Measurements from ENCODE around the gene MAN2B2. TPM values are rescaled to one million over a fixed set of nuclear protein-coding genes. Genes with fewer than 3 reads are reported as not detected.

MAN2B2 gene
- total RNA-seq, 1 experiment from 2014 or later = 34.4 TPM

DNA sequence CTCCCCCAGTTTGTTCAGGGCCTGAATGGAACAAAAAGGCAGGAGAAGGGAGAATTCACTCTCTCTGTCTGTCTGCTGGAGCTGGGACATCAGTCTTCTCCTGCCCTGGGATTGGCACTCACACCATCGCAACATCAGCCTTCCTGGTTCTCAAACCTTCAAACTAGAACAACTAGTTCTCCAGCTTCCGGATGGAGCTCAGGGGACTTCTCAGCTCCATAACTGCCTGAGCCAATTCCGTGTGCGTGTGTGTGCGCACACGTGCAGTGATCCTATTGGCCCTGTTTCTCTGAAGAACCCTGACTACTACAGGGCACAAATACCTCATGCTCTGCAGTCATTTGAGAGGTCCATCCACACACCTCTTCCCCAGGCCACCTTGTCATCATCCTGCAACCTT lies 18.7 kb upstream of the MAN2B2 start:
- CTCF ChIA-PET = no interaction called here
- in situ Hi-C loops (cut with HindIII; ENCODE audit: low pct_unique_long_range_greater_than_20kb, low sequenced_read_pairs) = no loop called here
- TF ChIP-seq, protein P1, sequence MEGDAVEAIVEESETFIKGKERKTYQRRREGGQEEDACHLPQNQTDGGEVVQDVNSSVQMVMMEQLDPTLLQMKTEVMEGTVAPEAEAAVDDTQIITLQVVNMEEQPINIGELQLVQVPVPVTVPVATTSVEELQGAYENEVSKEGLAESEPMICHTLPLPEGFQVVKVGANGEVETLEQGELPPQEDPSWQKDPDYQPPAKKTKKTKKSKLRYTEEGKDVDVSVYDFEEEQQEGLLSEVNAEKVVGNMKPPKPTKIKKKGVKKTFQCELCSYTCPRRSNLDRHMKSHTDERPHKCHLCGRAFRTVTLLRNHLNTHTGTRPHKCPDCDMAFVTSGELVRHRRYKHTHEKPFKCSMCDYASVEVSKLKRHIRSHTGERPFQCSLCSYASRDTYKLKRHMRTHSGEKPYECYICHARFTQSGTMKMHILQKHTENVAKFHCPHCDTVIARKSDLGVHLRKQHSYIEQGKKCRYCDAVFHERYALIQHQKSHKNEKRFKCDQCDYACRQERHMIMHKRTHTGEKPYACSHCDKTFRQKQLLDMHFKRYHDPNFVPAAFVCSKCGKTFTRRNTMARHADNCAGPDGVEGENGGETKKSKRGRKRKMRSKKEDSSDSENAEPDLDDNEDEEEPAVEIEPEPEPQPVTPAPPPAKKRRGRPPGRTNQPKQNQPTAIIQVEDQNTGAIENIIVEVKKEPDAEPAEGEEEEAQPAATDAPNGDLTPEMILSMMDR (IDR thresholded peaks at IDR 0.05) = no peak
- no peak for TF ChIP-seq TCF7L2 (IDR thresholded peaks at IDR 0.05; ENCODE audit: low read depth, low read length)
- no peak for TF ChIP-seq POLR2AphosphoS5 (IDR thresholded peaks at IDR 0.05; ENCODE audit: low read depth, low read length)
- no peak for TF ChIP-seq SIN3A (IDR thresholded peaks at IDR 0.05; ENCODE audit: borderline replicate concordance, insufficient read depth, low read depth, low read length)
- TF ChIP-seq, protein P2, sequence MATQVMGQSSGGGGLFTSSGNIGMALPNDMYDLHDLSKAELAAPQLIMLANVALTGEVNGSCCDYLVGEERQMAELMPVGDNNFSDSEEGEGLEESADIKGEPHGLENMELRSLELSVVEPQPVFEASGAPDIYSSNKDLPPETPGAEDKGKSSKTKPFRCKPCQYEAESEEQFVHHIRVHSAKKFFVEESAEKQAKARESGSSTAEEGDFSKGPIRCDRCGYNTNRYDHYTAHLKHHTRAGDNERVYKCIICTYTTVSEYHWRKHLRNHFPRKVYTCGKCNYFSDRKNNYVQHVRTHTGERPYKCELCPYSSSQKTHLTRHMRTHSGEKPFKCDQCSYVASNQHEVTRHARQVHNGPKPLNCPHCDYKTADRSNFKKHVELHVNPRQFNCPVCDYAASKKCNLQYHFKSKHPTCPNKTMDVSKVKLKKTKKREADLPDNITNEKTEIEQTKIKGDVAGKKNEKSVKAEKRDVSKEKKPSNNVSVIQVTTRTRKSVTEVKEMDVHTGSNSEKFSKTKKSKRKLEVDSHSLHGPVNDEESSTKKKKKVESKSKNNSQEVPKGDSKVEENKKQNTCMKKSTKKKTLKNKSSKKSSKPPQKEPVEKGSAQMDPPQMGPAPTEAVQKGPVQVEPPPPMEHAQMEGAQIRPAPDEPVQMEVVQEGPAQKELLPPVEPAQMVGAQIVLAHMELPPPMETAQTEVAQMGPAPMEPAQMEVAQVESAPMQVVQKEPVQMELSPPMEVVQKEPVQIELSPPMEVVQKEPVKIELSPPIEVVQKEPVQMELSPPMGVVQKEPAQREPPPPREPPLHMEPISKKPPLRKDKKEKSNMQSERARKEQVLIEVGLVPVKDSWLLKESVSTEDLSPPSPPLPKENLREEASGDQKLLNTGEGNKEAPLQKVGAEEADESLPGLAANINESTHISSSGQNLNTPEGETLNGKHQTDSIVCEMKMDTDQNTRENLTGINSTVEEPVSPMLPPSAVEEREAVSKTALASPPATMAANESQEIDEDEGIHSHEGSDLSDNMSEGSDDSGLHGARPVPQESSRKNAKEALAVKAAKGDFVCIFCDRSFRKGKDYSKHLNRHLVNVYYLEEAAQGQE (IDR thresholded peaks at IDR 0.05; ENCODE audit: insufficient read depth in 1 of 2, low read depth in 2 of 2, low read length in 1 of 2) = no peak
- no TSS peak for BruUV-seq (replicated peaks)
- Histone ChIP-seq H3K9me3 (ENCODE audit: control insufficient read depth, insufficient read depth, low read depth, low read length) (no peaks in the 10 kb centered on the region), H3K4me1 (ENCODE audit: control insufficient read depth, insufficient read depth, low read length) (no peaks in the 10 kb centered on the region), H3K27ac (ENCODE audit: low read length) (no peak overlapping the region), H3K36me3 (ENCODE audit: control insufficient read depth, insufficient read depth, low read length) (no peaks in the 10 kb centered on the region), H3K27me3 (ENCODE audit: control insufficient read depth, insufficient read depth, low read length) (peaks cover 3% of the 10 kb centered on the region; the same call in 1 of the 2 replicates), H3K4me3 (ENCODE audit: low read depth in 2 of 2, low read length in 2 of 2) (no peak overlapping the region)
- DNase-seq (ENCODE audit: low read depth, low spot score) = no peak
- ATAC-seq = no peak
- POLR2A ChIA-PET = no interaction called here
- intact Hi-C loops (cut with micrococcal nuclease; ENCODE audit: unreplicated experiment) = no loop called here

DNA sequence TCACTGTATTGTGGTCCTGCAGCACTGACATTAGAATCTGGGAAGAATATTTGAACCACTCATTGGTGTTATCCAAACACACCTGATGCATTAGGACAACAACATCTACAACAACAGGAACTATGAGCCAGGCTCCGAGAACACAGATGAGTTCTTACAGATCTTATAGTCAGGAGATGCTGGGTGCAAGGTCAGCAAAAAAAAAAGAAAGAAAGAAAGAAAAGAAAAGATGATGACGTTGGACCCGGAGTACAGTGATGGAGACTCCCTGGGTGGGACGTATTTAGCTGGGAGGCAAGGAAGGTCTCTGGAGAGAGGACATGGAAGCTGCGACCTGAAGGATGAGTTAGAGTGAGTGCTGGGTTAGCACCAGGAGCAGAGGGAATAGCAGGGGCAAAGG lies 17.8 kb upstream of the MAN2B2 start:
- intact Hi-C loops (cut with micrococcal nuclease; ENCODE audit: unreplicated experiment) = no loop called here
- BruUV-seq (replicated peaks) = no TSS peak
- Histone ChIP-seq H3K4me1 (ENCODE audit: control insufficient read depth, insufficient read depth, low read length) (no peaks in the 10 kb centered on the region), H3K27me3 (ENCODE audit: control insufficient read depth, insufficient read depth, low read length) (peaks cover 3% of the 10 kb centered on the region; the same call in 1 of the 2 replicates), H3K27ac (ENCODE audit: low read length) (no peak overlapping the region), H3K36me3 (ENCODE audit: control insufficient read depth, insufficient read depth, low read length) (no peaks in the 10 kb centered on the region), H3K4me3 (ENCODE audit: low read depth in 2 of 2, low read length in 2 of 2) (no peak overlapping the region), H3K9me3 (ENCODE audit: control insufficient read depth, insufficient read depth, low read depth, low read length) (no peaks in the 10 kb centered on the region)
- DNase-seq (ENCODE audit: low read depth, low spot score) (no peak), ATAC-seq (no peak)
- in situ Hi-C loops (cut with HindIII; ENCODE audit: low pct_unique_long_range_greater_than_20kb, low sequenced_read_pairs) = no loop called here
- CTCF ChIA-PET = no interaction called here
- TF ChIP-seq, protein P1 (IDR thresholded peaks at IDR 0.05) = no peak
- TF ChIP-seq TCF7L2 (IDR thresholded peaks at IDR 0.05; ENCODE audit: low read depth, low read length) = no peak
- POLR2A ChIA-PET = no interaction called here

DNA sequence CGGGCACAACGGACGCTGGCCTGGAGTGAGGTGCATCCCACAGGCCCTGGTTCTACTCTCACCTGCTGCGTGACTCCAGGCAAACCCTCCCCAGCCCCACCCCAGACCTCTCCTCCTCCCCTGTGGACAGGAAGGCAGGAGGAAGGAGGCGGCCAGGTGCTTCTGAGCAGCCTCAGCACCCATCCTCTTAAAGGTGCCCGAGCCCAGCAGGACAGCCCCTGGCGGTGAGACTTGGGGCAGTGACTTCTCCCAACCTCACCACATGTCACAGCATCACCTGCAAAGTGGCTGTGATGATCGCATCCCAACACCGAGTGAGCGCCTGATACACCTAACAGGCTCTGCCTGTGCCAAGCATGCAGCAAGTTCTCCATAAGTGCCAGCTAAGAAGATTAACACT lies 17.1 kb upstream of the MAN2B2 start:
- Histone ChIP-seq H3K27ac (ENCODE audit: low read length) (no peak overlapping the region), H3K4me3 (ENCODE audit: low read depth in 2 of 2, low read length in 2 of 2) (no peak overlapping the region), H3K9me3 (ENCODE audit: control insufficient read depth, insufficient read depth, low read depth, low read length) (no peaks in the 10 kb centered on the region), H3K27me3 (ENCODE audit: control insufficient read depth, insufficient read depth, low read length) (peaks cover 3% of the 10 kb centered on the region; the same call in 1 of the 2 replicates), H3K4me1 (ENCODE audit: control insufficient read depth, insufficient read depth, low read length) (no peaks in the 10 kb centered on the region), H3K36me3 (ENCODE audit: control insufficient read depth, insufficient read depth, low read length) (no peaks in the 10 kb centered on the region)
- in situ Hi-C loops (cut with HindIII; ENCODE audit: low pct_unique_long_range_greater_than_20kb, low sequenced_read_pairs) (no loop called here), intact Hi-C loops (cut with micrococcal nuclease; ENCODE audit: unreplicated experiment) (no loop called here)
- ATAC-seq (no peak), DNase-seq (ENCODE audit: low read depth, low spot score) (no peak)
- TF ChIP-seq POLR2AphosphoS5 (IDR thresholded peaks at IDR 0.05; ENCODE audit: low read depth, low read length) (no peak), TCF7L2 (IDR thresholded peaks at IDR 0.05; ENCODE audit: low read depth, low read length) (no peak), SIN3A (IDR thresholded peaks at IDR 0.05; ENCODE audit: borderline replicate concordance, insufficient read depth, low read depth, low read length) (no peak)
- TF ChIP-seq, protein P2 (IDR thresholded peaks at IDR 0.05; ENCODE audit: insufficient read depth in 1 of 2, low read depth in 2 of 2, low read length in 1 of 2) = no peak
- TF ChIP-seq, protein P1 (IDR thresholded peaks at IDR 0.05) = no peak
- BruUV-seq (replicated peaks) = no TSS peak
- CTCF ChIA-PET = no interaction called here
- POLR2A ChIA-PET = no interaction called here

Measured in Panc1 (cell line).